ENCODE measurements around the gene SYNDIG1. TPM values are rescaled to one million over a fixed set of nuclear protein-coding genes. Genes with fewer than 3 reads are reported as not detected.
A peak's percentile ranks its signal among the peaks of the same experiment; 100 is the strongest.

The SYNDIG1 gene
- polyA plus RNA-seq, 1 of the 3 experiments (the other 2 are of a cell fraction), result not detected

- H3K27me3 ChIP-seq (ENCODE audit: insufficient read depth), result no peaks in the 10 kb centered on the region
- TF ChIP-seq YY1 (IDR thresholded peaks at IDR 0.05; ENCODE audit: low read depth) (no peak), CHD2 (IDR thresholded peaks at IDR 0.05; ENCODE audit: low read length, partially characterized antibody) (no peak), FOSL2 (IDR thresholded peaks at IDR 0.05; ENCODE audit: borderline replicate concordance, low read depth) (no peak), MAX (IDR thresholded peaks at IDR 0.05; ENCODE audit: low read depth) (no peak)
- no peaks in the 10 kb centered on the region for H3F3A ChIP-seq (replicated peaks; ENCODE audit: insufficient read depth)
- H3K4me1 ChIP-seq (ENCODE audit: control insufficient read depth in 1 of 2, insufficient read depth in 2 of 2, low read depth in 1 of 2, low read length in 1 of 2), result peaks cover 0 to 8% of the 10 kb centered on the region in 2 experiments; a peak in 2 of 4 replicates
- CTCF ChIA-PET, result interaction anchor here (1.0 kb wide), 1 partner anchor 9 kb away, joined by 3 read pairs; no protein-coding TSS in a partner anchor
- no peaks in the 10 kb centered on the region for H4K20me1 ChIP-seq (ENCODE audit: insufficient read depth)
- H3K79me2 ChIP-seq (ENCODE audit: insufficient read depth), result no peaks in the 10 kb centered on the region
- no peaks in the 10 kb centered on the region for H3K9me3 ChIP-seq
- 80% methylated on average over 5 of the region's 5 CpGs for WGBS (ENCODE audit: low lambda C conversion rate)
- H2AFZ ChIP-seq (ENCODE audit: low read depth), result no peak overlapping the region
- H3K9me2 ChIP-seq, result no peaks in the 10 kb centered on the region
- H3K36me3 ChIP-seq (replicated peaks in 1 of 2; ENCODE audit: control insufficient read depth in 1 of 2, insufficient read depth in 2 of 2, low read length in 1 of 2), result no peaks in the 10 kb centered on the region
- no peak overlapping the region for H3K27ac ChIP-seq (ENCODE audit: low read depth in 2 of 2, low read length in 1 of 2)
- no peak overlapping the region for H3K4me3 ChIP-seq (ENCODE audit: low read depth in 2 of 2, low read length in 1 of 2)
- H3K9ac ChIP-seq, result no peak overlapping the region
- POLR2A ChIA-PET, result no interaction called here
- no peak overlapping the region for H3K4me2 ChIP-seq
- no peak for DNase-seq
Measured at GRCh38 chr20:24670981-24671380, 201.6 kb downstream of the SYNDIG1 start.

GRCh38 chr20:24672181-24672880, 202.9 kb downstream of the SYNDIG1 start:
- no peaks in the 10 kb centered on the region for H3K36me3 ChIP-seq (replicated peaks in 1 of 2; ENCODE audit: control insufficient read depth in 1 of 2, insufficient read depth in 2 of 2, low read length in 1 of 2)
- peaks cover 0 to 8% of the 10 kb centered on the region in 2 experiments; a peak in 2 of 4 replicates for H3K4me1 ChIP-seq (ENCODE audit: control insufficient read depth in 1 of 2, insufficient read depth in 2 of 2, low read depth in 1 of 2, low read length in 1 of 2)
- H3K9me3 ChIP-seq, result no peaks in the 10 kb centered on the region
- H3K9ac ChIP-seq, result no peak overlapping the region
- no peaks in the 10 kb centered on the region for H4K20me1 ChIP-seq (ENCODE audit: insufficient read depth)
- WGBS (ENCODE audit: low lambda C conversion rate), result 36% methylated on average over 7 of the region's 10 CpGs
- no peaks in the 10 kb centered on the region for H3F3A ChIP-seq (replicated peaks; ENCODE audit: insufficient read depth)
- H3K27me3 ChIP-seq (ENCODE audit: insufficient read depth), result no peaks in the 10 kb centered on the region
- DNase-seq, result no peak
- H3K9me2 ChIP-seq, result no peaks in the 10 kb centered on the region
- H3K79me2 ChIP-seq (ENCODE audit: insufficient read depth), result no peaks in the 10 kb centered on the region
- H2AFZ ChIP-seq (ENCODE audit: low read depth), result no peak overlapping the region
- peak overlapping the region in 1 of 2 experiments; percentile 74; a peak in 2 of 4 replicates for H3K27ac ChIP-seq (ENCODE audit: low read depth in 2 of 2, low read length in 1 of 2)
- 0 out of 2 replicates have a peak overlapping the region, but pooled peaks have one; percentile 19 for H3K4me2 ChIP-seq
- CTCF ChIA-PET, result no interaction called here
- no peak overlapping the region for H3K4me3 ChIP-seq (ENCODE audit: low read depth in 2 of 2, low read length in 1 of 2)
- no peak for TF ChIP-seq RCOR1 (IDR thresholded peaks at IDR 0.05; ENCODE audit: low read length)
- no peak for TF ChIP-seq RFX5 (IDR thresholded peaks at IDR 0.05; ENCODE audit: low read length)
- TF ChIP-seq PBX3 (IDR thresholded peaks at IDR 0.05), result no peak
- TF ChIP-seq SIN3A (IDR thresholded peaks at IDR 0.05; ENCODE audit: borderline replicate concordance, low read depth, low read length), result no peak
- TF ChIP-seq EZH2phosphoT487 (IDR thresholded peaks at IDR 0.05; ENCODE audit: borderline replicate concordance, low read depth), result no peak
- TF ChIP-seq YY1 (IDR thresholded peaks at IDR 0.05; ENCODE audit: low read depth), result no peak
- TF ChIP-seq ZBTB33 (IDR thresholded peaks at IDR 0.05; ENCODE audit: borderline replicate concordance, low read depth), result no peak
- TF ChIP-seq GATA2 (CRISPR knock-in tag; IDR thresholded peaks at IDR 0.05), result no peak
- TF ChIP-seq GABPA (IDR thresholded peaks at IDR 0.05; ENCODE audit: low read depth), result no peak
- TF ChIP-seq EP300 (IDR thresholded peaks at IDR 0.05; ENCODE audit: borderline replicate concordance in 1 of 2, low read depth in 1 of 2, low read length in 1 of 2), result no peak
- TF ChIP-seq MAX (IDR thresholded peaks at IDR 0.05; ENCODE audit: low read depth), result no peak
- TF ChIP-seq MEF2A (IDR thresholded peaks at IDR 0.05; ENCODE audit: borderline replicate concordance, low read depth), result no peak
- no peak for TF ChIP-seq MXI1 (IDR thresholded peaks at IDR 0.05; ENCODE audit: low read depth, low read length)
- no peak for TF ChIP-seq NFIC (IDR thresholded peaks at IDR 0.05; ENCODE audit: borderline replicate concordance)
- TF ChIP-seq POLR2AphosphoS5 (IDR thresholded peaks at IDR 0.05; ENCODE audit: low read depth, low read length), result no peak
- TF ChIP-seq ELF1 (IDR thresholded peaks at IDR 0.05), result no peak
- no peak for TF ChIP-seq TCF12 (IDR thresholded peaks at IDR 0.05)
- TF ChIP-seq RXRA (IDR thresholded peaks at IDR 0.05; ENCODE audit: borderline replicate concordance, low read depth), result no peak
- POLR2A ChIA-PET, result no interaction called here

Data from SK-N-SH (cell line).